ENCODE data around the gene FKBP8.

Gene FKBP8

GRCh38 chr19:18559685-18560084 lies 16.3 kb upstream of the FKBP8 start:
- no peak overlapping the region for H3K4me3 ChIP-seq (ENCODE audit: low read depth, low read length)
- TF ChIP-seq, protein P1, sequence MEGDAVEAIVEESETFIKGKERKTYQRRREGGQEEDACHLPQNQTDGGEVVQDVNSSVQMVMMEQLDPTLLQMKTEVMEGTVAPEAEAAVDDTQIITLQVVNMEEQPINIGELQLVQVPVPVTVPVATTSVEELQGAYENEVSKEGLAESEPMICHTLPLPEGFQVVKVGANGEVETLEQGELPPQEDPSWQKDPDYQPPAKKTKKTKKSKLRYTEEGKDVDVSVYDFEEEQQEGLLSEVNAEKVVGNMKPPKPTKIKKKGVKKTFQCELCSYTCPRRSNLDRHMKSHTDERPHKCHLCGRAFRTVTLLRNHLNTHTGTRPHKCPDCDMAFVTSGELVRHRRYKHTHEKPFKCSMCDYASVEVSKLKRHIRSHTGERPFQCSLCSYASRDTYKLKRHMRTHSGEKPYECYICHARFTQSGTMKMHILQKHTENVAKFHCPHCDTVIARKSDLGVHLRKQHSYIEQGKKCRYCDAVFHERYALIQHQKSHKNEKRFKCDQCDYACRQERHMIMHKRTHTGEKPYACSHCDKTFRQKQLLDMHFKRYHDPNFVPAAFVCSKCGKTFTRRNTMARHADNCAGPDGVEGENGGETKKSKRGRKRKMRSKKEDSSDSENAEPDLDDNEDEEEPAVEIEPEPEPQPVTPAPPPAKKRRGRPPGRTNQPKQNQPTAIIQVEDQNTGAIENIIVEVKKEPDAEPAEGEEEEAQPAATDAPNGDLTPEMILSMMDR (IDR thresholded peaks at IDR 0.05; ENCODE audit: low read depth, low read length, missing control alignments), result no peak
- DNase-seq (ENCODE audit: low read depth), result no peak
- in situ Hi-C loops (cut with HindIII; ENCODE audit: low sequenced_read_pairs), result no loop called here

GRCh38 chr19:18558604-18559003 lies 15.2 kb upstream of the FKBP8 start:
- no peak for DNase-seq (ENCODE audit: low read depth)
- TF ChIP-seq, protein P1 (IDR thresholded peaks at IDR 0.05; ENCODE audit: low read depth, low read length, missing control alignments), result no peak
- peak overlapping the region; percentile 83 for H3K4me3 ChIP-seq (ENCODE audit: low read depth, low read length)

DNA sequence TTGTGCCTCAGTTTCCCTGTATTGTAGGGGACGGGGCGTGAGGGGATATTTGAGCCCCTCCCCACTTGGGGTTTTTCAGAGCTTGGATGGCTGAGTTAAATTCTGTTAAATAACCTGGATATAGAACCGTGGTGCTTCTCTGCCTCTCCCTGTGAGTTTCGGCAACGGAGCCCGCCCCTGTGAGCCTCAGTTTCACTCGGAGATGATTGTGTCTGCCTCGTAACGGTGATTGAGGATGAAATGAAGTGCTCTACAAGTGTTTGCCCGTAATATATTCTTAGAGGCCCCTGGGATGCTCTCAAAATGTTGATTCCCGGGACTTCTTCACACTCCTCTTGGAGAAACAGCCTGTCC lies 14.8 kb upstream of the FKBP8 start:
- H3K4me3 ChIP-seq (ENCODE audit: low read depth, low read length), result peak overlapping the region; percentile 83
- TF ChIP-seq, protein P1 (IDR thresholded peaks at IDR 0.05; ENCODE audit: low read depth, low read length, missing control alignments), result no peak
- no peak for DNase-seq (ENCODE audit: low read depth)
- in situ Hi-C loops (cut with HindIII; ENCODE audit: low sequenced_read_pairs), result no loop called here

More at GRCh38 chr19:18558604-18559003, 15.2 kb upstream of the FKBP8 start:
- in situ Hi-C loops (cut with HindIII; ENCODE audit: low sequenced_read_pairs), result no loop called here

GRCh38 chr19:18557411-18558201 lies 14.2 kb upstream of the FKBP8 start, which contains the start of gene KXD1:
KXD1 (plus strand) TSS chr19:18557870; CDS start chr19:18562057, 4,187 bp downstream.
- in situ Hi-C loops (cut with HindIII; ENCODE audit: low sequenced_read_pairs), result no loop called here
- H3K4me3 ChIP-seq (ENCODE audit: low read depth, low read length), result peak within 1 kb of the TSS; percentile 83
- TF ChIP-seq, protein P1 (IDR thresholded peaks at IDR 0.05; ENCODE audit: low read depth, low read length, missing control alignments), result no peak
- DNase-seq (ENCODE audit: low read depth), result peak; percentile 96

DNA sequence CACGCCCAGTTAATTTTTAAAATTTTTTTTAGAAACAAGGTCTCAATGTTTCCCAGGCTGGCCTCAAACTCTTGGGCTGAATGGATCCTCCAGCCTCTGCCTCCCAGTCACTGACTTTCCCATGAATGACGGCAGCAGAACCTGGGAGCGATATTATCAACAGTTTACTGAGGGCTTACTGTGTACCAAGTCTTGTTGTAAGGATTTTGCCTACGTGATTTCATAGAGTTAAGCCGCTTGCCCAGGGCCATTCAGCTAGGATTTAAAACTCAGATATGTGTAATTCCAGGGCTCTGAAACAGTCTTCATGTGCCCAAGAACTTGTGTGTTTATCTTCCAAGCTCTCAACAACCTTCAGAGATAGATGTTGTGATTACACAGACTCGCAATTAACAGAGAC lies 8.3 kb upstream of the FKBP8 start:
- in situ Hi-C loops (cut with HindIII; ENCODE audit: low sequenced_read_pairs), result no loop called here
- TF ChIP-seq, protein P1 (IDR thresholded peaks at IDR 0.05; ENCODE audit: low read depth, low read length, missing control alignments), result no peak
- no peak overlapping the region for H3K4me3 ChIP-seq (ENCODE audit: low read depth, low read length)
- no peak for DNase-seq (ENCODE audit: low read depth)

GRCh38 chr19:18543814-18544475 lies 572 bp upstream of the FKBP8 start:
- TF ChIP-seq, protein P1 (IDR thresholded peaks at IDR 0.05; ENCODE audit: low read depth, low read length, missing control alignments), result no peak
- DNase-seq (ENCODE audit: low read depth), result no peak
- in situ Hi-C loops (cut with HindIII; ENCODE audit: low sequenced_read_pairs), result no loop called here
- H3K4me3 ChIP-seq (ENCODE audit: low read depth, low read length), result peak overlapping the region; percentile 30

Measured in astrocyte of the cerebellum (primary cell).